Renal cortex interstitium (tissue), 11 donors: Measurements from ENCODE around the gene MEGF8. TPM values are rescaled to one million over a fixed set of nuclear protein-coding genes. Genes with fewer than 3 reads are reported as not detected.

ENCODE experiments used
- DNase-seq, 11 donors: peaks; one replicate each; pipeline ENCODE4 v3.0.0-alpha.2; 2013; ENCODE audit warnings: low read depth in 9 of 11, low spot score in 4 of 11; ENCODE audit errors: extremely low read depth in 1 of 11
- polyA plus RNA-seq, 3 donors: library from polyadenylated mRNA; unstranded; fragments of 120-200 nt; gene quantifications; one replicate each; pipeline ENCODE4 v1.2.1, GENCODE V29; 2013; ENCODE audit not compliant: insufficient read length in 3 of 3

MEGF8 gene
- polyA plus RNA-seq, 3 donors: 36.5 to 49.2 (median 47.5) TPM

DNA sequence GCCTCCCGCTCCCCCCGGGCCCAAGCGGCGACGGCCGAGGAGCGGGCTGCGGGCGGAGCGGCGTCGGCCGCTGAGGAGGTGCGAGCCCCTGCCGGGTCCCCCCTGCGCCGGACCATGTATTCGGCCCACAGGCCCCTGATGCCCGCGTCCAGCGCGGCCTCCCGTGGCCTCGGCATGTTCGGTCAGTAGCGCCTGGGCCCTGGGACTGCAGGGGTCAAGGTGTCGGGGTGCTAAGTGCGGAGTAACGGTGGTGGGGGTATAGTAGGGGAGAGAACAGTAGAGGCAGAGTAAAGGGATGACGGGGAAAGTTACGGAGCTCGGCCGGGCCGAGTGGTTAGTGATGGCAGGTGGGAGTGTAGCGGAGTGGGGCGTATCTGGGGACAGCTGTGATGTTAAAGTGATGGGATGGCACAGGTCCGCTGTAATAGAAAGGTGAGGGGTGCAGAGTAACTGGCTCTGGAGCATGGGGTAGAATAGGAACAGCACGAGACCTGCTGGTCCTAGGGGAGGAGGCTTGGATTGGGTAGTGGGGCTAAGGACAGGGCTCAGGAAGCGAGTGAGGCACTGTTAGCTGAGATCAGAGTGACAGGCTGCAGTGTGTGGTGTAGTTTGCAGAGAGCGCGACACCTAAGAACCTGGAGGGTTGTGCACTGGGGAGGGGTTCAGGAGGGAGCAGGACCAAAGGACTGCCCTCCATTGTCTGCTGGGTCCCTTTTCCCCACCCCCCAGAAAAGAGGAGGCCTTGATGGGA, 40.7 kb upstream of the MEGF8 start:
- no peak for DNase-seq

DNA sequence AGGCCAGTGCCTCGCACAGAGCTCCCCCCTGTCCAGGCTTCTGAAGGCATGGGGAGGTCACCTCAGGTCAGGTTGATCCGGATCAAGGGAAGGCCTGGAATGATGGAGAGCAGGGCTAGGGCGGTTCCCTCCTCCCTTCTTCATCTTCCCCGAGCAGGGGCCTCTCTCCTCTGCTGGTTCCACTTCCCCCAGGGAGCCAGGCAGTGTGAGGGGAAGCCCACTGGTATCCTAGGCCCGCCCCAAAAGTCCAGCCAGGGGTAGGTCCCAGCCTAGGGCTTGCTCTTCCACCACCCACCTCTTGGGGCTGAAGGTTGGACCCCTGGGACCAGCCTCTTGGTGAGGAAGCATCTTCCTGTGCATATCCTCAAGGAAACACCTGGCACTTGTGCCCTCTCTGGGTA, 39.9 kb upstream of the MEGF8 start:
- DNase-seq: no peak

DNA sequence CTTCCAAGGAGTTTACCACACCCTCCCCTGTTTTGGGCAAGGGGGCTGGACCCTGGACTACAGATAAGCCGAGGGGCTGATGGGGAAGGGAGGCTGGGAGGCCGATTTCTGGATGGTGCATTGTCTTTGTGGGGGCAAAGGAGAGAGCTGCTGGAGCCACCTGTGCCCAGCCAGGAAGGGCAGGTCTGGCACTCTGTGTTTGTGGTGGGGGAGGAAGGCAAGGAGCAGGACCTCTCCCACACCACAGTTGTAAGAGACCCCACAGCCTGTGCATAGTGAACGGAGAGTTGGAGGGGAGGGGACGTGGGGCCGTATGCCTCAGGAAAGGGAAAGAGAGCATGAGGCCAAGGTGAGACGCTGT, 39.5 kb upstream of the MEGF8 start:
- no peak for DNase-seq

GRCh38 chr19:42286349-42287016, 39.0 kb upstream of the MEGF8 start:
- no peak for DNase-seq

DNA sequence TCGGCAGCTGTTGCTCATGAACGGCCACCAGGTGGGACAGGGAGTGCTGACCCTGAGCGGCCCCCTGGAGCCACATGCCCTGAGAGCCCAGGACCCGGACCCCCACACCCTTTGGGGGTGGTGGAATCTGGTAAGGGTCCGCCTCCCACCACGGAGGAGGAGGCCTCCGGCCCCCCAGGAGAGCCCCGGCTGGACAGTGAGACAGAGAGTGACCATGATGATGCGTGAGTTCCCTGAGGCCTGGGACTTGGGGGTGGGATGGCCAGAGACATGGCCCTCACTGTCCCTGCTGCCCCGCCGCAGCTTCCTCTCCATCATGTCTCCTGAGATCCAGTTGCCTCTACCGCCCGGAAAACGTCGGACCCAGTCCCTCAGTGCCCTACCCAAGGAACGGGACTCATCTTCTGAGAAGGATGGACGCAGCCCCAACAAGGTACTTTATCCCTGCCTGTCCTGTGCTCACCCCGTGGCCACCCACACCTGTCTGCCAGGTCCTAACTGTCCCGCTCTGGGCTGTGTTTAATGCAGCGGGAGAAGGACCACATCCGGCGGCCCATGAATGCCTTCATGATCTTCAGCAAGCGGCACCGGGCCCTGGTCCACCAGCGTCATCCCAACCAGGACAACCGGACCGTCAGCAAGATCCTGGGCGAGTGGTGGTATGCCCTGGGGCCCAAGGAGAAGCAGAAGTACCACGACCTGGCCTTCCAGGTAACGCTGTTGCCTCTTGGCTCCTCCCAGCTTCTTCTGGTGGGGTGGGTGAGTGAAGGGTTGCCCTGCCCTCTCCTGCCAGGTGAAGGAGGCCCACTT, 38.2 kb upstream of the MEGF8 start:
- DNase-seq: no peak

GRCh38 chr19:42287827-42288107, 37.7 kb upstream of the MEGF8 start:
- DNase-seq: no peak

GRCh38 chr19:42288387-42288786, 37.0 kb upstream of the MEGF8 start:
- DNase-seq: no peak

GRCh38 chr19:42288881-42289555, 36.4 kb upstream of the MEGF8 start:
- no peak for DNase-seq

- DNase-seq: no peak
These were observed 35.8 kb upstream of the MEGF8 start for GRCh38 chr19:42289556-42290041.

DNA sequence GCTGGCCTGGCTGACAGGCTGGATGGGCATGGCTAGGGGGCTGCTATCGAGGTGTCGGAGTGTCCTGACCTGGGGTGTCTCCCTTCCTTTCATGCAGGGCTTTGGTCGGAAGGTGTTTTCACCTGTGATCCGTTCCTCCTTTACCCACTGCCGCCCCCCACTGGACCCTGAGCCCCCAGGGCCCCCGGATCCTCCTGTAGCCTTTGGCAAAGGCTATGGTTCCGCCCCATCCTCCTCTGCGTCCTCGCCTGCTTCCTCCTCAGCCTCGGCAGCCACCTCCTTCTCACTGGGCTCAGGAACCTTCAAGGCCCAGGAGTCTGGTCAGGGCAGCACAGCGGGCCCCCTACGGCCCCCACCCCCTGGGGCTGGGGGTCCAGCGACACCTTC, 35.3 kb upstream of the MEGF8 start:
- no peak for DNase-seq

DNA sequence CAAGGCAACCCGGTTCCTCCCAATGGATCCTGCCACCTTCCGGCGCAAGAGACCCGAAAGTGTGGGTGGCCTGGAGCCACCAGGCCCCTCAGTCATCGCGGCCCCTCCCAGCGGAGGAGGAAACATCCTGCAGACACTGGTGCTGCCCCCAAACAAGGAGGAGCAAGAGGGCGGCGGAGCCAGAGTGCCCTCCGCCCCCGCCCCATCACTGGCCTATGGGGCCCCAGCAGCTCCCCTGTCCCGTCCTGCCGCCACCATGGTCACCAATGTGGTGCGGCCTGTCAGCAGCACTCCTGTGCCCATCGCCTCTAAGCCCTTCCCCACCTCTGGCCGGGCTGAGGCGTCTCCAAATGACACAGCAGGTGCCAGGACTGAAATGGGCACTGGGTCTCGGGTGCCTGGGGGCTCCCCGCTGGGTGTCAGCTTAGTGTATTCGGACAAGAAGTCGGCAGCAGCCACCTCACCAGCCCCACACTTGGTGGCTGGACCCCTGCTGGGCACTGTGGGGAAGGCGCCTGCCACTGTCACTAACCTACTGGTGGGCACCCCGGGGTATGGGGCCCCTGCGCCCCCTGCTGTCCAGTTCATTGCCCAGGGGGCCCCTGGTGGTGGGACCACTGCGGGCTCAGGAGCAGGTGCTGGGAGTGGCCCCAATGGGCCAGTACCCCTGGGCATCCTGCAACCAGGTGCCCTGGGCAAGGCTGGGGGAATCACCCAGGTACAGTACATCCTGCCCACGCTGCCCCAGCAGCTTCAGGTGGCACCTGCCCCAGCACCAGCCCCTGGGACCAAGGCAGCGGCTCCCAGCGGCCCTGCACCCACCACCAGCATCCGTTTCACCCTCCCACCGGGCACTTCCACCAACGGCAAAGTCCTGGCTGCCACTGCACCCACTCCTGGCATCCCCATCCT, 34.7 kb upstream of the MEGF8 start:
- DNase-seq: no peak

- no peak for DNase-seq
These were observed 34.0 kb upstream of the MEGF8 start for GRCh38 chr19:42291435-42291810.

- no peak for DNase-seq
These were observed 33.1 kb upstream of the MEGF8 start for GRCh38 chr19:42292042-42292960.

DNA sequence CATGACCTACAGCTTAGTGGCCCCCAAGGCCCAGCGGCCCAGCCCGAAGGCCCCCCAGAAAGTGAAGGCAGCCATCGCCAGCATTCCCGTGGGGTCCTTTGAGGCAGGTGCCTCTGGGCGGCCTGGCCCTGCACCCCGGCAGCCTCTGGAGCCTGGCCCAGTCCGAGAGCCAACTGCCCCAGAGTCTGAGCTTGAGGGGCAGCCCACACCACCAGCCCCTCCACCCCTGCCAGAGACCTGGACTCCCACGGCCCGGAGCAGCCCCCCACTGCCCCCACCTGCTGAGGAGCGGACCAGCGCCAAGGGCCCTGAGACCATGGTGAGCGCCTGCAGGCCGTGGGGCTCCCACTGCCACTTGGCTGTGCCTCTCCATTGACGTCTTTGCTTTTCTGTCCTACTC, 32.5 kb upstream of the MEGF8 start:
- DNase-seq: no peak

DNA sequence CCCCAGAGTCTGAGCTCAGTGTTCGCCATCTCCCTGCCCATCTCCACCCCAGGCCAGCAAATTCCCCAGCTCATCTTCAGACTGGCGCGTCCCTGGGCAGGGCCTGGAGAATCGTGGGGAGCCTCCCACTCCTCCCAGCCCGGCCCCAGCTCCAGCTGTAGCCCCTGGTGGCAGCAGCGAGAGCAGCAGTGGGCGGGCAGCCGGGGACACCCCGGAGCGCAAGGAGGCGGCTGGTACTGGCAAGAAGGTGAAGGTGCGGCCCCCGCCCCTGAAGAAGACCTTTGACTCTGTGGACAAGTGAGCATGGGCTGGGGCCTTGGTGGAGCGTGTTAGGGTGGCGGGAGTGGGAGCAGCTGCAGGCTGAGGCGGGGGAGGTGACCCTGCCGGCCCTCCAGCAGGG, 31.9 kb upstream of the MEGF8 start:
- DNase-seq: no peak

DNA sequence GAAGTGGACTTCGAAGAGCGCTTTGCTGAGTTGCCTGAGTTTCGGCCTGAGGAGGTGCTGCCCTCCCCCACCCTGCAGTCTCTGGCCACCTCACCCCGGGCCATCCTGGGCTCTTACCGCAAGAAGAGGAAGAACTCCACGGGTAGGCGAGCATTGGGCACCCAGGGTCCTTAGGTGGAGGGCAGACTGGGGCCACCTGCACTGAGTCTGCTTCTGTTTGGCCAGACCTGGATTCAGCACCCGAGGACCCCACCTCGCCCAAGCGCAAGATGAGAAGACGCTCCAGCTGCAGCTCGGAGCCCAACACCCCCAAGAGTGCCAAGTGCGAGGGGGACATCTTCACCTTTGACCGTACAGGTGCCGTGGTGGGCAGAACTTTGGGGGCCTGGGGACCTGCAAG, 31.5 kb upstream of the MEGF8 start:
- no peak for DNase-seq

GRCh38 chr19:42294471-42295137, 30.8 kb upstream of the MEGF8 start:
- no peak for DNase-seq
